ENCODE measurements around the gene TRIM39.
"Not testable (repeated sequence)": the region's sequence is repeated elsewhere in the genome, so short reads cannot be mapped to it uniquely, and the experiment has no call there.

The TRIM39 gene

GRCh38 chr6:30361661-30362060, 34.9 kb downstream of the TRIM39 start:
- DNase-seq (ENCODE audit: low read depth in 2 of 2) = no peak

GRCh38 chr6:30363459-30363858, 36.7 kb downstream of the TRIM39 start:
- no peak for DNase-seq (ENCODE audit: low read depth in 2 of 2)

GRCh38 chr6:30364591-30364990, 37.9 kb downstream of the TRIM39 start:
- no peak for DNase-seq (ENCODE audit: low read depth in 2 of 2)

GRCh38 chr6:30369280-30369679, 42.6 kb downstream of the TRIM39 start:
- not testable (repeated sequence) for DNase-seq (ENCODE audit: low read depth in 2 of 2)

GRCh38 chr6:30378290-30378937, 51.7 kb downstream of the TRIM39 start:
- no peak for DNase-seq (ENCODE audit: low read depth in 2 of 2)

GRCh38 chr6:30380464-30380863, 53.7 kb downstream of the TRIM39 start:
- DNase-seq (ENCODE audit: low read depth in 2 of 2) = no peak

GRCh38 chr6:30386166-30386565, 59.4 kb downstream of the TRIM39 start:
- no peak for DNase-seq (ENCODE audit: low read depth in 2 of 2)

GRCh38 chr6:30391240-30391639, 64.5 kb downstream of the TRIM39 start:
- no peak for DNase-seq (ENCODE audit: low read depth in 2 of 2)

All from fibroblast of skin of left quadriceps (primary cell).